HG03135 (cell line): ENCODE measurements around the gene AHDC1.

Experiments used
- ATAC-seq: cut with Tn5 transposase; IDR thresholded peaks from one replicate; pipeline ENCODE4 v1.9.1; 2021; ENCODE audit warnings: mild to moderate bottlenecking, moderate library complexity; ENCODE audit not compliant: unreplicated experiment

Gene AHDC1

GRCh38 chr1:27600498-27601175 lies 3.3 kb downstream of the AHDC1 start:
- no peak for ATAC-seq

DNA sequence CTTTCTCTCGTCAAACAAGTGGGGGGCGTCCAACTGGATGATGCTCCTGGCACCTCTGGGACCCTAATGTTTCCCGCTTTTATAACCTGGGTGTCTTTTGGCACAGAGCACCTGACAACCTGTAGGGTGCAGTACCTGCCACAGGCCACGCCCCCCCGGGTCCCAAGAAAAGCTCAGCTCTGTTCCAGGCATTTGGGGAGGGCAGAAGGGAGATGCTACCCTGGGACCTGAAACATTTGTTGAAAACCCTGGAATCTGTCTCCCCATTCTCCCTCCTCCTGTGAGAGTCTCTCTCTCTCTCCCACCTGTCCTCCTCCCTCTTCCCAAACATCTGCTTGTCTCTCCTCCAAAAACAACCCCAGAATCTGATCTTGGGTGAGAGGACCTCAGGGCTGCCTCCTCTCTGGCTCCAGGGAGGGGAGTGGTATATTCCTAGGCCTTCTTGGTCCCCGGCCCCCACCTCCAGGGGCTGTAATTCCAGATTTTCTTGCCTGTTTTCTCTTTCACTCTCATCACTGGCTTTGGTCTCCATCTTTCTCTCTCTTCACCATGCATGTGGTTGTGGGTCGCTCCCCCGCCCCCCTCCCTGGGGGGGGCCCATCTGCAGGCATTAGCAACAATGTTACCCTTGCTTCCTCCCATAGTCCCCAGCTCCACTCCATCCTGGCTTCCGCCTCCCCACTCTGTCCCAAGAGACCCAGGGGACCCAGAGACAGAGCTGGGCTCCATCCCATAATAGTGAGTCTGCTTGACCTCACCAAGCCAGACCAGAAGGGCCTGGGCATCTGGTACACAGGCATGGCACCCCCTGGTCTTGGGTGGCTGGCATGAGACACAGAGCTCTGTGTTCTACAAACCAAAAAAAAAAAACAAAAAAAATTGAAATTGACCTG lies 4.1 kb downstream of the AHDC1 start:
- no peak for ATAC-seq

DNA sequence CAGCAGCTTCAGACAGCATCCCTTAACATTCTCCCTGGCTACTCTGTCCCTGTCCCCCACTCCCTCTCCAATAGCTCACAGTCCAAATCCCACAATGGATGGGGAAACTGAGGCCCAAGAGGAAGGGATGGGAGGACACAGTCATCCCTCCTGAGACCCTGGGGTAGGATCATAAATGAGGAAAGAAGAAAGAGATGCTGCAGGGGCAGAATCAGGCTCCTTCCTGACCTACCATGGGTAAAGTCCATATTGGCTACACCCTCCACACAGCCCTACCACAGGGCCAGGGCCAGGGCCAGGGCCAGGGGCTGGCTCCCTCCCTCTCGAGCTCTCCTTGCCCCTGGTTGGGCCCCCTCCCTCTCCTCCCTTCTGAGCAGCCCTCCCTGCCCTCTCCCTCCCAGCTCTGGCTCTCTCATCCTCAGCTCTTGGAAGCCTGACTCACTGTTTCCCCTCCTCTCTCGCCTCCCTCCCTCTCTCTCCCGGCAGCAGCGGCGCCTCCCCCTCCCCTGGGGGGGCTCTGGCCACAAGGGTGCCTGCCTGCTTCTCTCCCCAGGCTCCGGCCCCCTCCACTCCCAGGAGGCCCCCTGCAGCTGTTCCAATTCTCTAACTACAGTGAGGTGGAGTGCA lies 4.9 kb downstream of the AHDC1 start:
- ATAC-seq: no peak

- no peak for ATAC-seq
Observed at GRCh38 chr1:27598295-27598687, 5.7 kb downstream of the AHDC1 start.

DNA sequence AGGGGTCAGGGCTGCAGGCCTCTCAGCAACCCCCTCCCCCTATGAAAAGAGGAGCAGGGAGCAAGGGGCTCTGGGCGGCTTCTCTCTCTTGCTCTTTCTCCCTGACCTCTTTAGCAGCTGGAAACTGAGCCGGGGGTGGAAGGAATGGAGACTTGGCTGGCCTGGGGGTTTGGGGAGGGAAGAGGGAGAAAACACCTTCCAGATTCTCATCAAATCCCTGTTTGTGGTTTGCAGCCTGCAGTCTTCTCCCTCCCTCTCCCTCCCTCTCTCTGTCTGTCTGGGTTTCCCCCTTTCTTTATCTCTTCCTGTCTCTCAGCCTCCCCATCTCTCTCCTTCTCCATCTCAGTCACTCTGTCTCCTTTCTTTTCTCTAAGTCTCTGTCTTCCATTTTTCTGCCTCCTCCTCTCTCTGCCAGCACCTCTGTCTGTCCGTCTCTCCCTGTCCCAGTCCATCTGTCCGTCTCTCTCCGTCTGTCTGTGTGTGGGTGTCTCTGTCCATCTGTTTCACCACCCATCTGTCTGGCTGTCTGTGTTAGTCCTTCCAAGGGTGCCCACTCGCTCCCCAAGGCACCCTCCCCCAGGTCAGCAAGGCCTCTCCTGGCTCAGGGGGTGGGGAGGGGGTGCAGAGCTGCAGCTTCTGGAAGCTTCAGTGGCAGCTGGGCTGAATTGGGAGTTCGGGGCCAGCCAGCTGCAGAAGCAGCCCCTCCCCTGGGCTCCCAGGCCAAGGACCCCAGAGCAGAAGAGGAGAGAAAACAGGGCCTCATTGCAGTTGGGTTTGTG lies 6.2 kb downstream of the AHDC1 start:
- ATAC-seq: no peak

DNA sequence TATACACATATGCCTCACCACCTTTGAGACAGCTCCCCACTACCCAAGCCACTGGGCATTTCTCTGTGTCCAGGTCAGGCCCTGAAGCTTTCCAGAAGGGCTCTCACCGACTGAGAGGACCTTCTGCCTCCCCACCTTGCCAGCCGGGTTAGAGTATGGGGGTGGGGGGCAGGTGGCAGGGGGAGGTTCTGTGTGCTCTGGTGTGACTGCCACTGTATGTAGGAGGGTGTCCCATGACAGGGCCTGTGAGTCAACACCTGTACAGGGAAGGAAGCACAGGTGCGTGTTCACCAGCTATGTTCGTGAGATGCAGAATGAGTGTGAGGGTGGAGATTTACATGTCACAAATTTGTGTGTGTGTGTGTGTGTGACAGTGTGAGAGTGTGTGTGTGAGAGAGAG lies 7.0 kb downstream of the AHDC1 start:
- no peak for ATAC-seq

DNA sequence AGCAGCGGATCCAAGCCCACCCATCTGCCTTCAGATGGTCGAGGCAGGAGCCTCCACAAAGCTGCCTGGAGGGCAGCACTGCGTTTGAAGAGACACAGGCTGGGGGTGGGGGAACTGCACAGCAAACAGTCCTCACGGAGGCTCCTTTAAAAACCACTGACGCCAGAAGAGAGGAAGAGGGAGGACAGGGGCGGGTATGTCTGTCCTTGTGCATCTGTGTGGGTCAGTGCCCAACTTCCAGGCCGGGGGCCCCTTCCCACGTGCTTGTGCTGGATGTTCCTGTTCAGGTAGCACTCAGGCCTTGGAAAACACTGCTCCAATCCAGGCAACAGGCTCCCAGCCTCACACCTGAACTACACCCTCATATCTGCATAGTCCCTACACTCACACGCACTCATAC lies 7.7 kb downstream of the AHDC1 start:
- ATAC-seq: no peak

GRCh38 chr1:27595597-27595996 lies 8.3 kb downstream of the AHDC1 start:
- no peak for ATAC-seq

DNA sequence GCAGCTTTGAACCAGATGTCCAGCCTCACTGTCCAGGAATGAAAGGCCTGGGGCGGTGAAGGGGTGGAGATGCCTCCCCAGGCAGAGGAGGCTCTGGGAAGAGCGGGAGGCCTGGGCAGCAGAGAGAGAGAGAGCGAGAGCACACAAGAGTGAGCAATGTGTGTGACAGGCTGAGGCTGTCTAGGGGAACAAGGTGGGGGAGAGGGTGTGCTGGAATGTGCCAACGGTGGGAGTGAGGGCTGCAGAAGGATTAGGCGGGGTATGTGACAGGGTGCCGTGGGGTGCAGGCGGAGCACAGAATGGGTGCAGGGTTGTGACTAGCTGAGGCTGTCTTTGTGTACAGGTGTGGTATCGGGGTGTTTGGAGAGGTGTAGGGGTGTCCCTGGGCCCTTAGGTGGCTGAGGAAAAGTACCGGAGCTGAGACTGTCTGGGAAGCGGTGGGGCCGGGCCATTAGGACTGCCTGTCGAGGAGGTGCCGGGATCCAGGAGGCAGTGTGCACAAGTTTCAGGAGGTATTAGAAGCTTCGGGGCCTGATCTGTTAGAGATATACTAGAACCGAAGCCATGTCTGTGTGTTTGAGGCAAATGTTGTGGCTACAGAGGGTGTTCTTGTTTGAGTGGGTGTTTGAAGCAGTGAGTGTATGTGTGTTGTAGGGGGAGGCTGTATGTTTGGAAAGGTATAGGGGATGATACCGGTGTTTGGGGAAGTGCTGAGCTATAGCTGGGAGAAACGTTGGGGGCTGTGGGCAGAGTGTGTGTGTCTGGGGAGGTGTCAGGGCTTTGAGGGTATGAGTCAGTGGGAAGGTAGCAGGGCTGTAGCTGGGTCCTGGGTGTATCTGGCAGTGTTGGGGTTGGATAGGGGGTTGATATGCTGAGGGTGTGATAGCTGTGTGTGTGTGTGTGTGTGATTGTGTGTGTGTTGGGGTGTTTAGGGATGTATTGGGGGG lies 9.1 kb downstream of the AHDC1 start:
- ATAC-seq: no peak

DNA sequence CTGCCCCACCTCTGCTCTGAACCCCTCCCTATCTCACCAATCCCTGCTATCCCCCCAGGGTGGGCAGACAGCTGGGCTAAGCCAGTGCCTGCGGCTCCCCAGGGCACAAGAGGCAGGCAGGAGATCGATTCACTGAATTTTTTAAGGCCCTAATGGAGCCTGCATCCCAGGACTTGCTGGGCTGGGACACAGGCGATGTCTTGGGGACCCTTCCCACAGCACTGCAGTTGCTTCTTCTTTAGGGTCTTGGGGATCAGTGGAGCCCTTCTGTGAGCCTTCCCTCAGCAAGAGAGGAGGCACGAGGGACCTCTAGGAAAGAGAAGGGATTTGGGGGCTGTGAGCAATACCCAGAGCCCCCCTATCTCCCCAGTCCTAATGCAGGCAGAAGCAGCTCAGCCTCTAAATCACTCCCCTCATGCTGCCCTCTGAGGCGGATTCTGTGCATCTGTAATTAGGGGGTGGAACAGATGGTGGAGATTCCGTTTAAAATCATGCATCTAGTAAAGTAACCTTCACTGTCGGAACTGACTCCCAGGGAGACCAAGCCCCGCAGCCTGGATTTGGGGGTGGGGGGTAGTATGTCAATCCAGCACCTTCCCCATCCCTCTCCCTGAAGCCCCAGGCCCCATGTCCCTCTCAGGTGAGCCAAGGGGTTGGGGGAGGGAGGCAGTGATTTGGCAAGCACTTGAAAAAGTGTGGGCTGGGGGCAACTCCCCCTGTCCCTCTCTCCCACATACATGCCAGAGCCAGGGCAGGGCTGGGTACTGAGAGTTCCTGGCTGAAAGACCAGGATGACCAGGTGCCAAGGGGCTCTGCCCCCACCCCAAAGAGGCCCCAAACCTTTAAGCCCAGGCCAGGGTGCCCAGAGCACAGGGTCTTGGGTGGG lies 10.0 kb downstream of the AHDC1 start:
- no peak for ATAC-seq

DNA sequence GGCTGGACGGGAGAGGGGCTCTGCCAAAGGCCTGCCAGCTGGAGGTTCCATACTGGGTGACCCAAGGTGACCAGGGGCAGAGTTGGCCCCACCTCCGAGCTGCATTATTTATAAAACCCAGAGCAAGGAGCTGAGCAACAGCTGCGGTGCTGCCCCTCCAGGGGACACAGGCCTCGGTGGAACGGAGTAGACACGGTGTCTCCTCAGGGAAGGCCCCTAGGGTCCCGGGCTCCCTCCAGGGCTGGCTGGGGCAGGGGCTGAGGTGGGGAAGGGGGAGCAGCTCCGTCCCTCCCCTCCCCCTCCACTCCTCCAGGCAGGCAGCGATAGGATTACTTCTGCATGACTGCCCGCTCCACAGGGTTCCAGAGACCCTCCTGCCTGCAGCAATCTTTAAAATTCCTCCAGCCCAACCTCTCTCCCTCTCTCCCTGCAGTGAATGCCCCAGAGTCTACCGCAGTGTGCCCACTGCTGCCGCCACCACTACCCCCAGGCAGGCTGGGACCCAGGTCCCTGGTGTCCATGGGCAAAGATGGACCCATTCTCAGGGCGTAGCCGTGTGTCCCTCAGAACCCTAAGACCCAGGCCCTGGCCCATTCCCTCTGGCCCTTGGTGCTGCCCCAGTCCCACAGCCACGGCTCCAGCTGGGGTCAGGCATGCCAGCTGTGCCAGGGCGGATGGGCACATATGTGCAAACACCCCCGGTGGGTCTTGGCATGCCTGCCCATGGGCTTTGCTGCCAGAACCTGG lies 10.8 kb downstream of the AHDC1 start:
- ATAC-seq: no peak

DNA sequence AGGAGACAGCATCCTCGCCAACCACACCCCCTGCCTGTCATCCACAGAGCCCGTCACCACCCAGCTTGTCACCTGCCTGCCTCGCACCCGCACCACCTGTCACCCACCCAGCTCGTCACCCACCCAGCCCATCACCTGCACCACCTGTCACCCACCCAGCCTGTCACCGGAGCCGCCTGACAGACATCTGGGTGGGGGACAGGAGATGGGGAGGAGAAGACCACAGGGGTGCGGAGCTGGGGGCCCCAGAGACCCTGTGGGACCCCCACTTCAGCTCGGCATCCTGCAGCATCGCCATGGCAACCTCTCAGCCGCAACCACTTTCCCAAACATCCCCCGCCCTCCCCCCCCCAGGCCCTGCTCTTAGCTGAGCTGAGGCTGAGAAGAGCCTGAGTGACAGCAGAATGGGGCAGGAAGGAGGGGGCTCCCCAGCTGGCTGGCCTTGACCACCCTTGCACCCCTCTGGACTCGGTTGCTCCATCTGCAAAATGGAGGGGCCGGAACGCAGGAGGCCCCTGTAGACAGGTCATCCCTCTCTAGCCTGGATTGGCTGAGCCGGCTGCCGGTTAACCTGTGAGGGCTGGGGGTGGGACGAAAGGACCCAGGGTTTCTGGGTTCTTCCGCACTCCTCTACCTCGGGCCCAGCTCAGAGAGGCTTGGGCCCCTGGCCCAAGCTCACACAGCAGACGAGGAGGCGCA lies 11.6 kb downstream of the AHDC1 start:
- ATAC-seq: no peak

GRCh38 chr1:27591622-27592021 lies 12.3 kb downstream of the AHDC1 start:
- ATAC-seq: no peak

DNA sequence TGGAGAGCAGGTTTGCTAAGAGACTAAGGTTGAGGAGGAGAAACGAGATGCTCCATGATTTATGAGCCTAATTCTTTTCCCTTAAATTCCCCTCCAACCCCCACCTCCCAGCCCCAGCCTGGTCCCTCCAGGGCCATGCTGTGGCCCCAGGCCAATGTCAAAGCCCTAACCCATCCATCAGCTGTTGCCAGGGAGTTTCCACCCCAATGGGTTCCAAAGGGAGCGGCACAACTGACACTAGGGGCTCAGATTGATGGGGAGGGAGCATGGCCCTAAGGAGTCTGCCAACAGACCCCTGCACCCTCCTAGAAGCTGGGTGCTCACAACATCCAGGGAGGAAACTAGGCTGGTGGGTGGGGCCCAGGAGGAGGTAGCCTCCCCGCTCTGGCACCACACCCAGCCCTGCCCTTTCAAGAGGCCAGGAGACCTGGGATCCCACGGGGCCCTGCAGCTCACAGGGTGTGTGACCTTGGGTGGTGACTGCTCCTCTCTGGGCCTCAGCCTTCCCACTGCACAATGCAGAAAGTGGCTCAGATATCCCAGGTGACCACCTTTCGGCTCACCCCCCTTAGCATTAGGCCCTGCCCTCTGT lies 12.9 kb downstream of the AHDC1 start:
- ATAC-seq: no peak

DNA sequence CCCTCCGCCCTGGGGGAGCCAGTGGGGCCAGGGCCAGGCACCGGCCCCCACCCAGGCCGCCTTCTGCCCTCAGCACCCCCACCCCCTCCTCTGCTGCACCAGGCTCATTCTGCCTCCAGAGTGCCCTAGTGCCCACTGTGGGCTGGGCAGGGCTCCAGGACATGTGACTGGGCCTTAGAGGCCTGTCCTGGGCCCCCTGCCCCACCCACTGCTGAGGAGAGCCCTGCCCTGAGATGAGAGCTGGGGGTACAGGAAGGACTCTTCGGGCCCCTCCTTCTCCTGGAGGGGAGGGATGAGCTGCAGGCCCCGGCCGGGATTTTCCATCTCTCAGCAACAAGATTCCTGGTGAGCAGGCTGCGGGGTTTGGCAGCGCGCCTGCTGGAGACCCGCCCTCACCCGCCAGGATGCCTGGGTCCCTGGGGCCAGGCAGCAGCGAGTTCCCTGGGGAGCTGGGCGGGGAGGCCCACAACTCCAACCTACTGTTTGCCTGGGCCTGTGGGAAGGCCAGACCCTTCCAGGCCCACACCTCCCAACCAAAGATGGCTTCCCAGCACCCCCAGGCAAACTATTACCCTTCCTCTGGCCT lies 14.0 kb downstream of the AHDC1 start:
- ATAC-seq: no peak

DNA sequence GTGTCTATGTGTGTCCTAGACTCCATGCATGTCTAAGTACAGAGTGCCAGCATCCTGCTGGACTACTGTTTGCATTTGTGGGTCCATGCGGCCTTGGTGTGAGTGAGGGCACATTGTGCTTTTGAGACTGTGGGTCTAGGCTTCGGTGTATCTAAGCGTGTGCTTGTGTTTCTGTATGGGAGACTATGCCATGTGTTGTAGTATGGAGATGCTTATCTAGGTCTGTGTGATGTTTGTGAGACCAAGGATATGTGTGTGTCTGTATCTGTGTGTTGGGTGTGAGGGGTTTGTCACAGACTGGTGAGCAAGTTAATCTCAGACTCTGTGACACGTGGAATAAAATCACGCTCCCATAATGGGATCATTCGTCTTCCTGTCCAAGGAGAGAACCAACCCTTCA lies 14.5 kb downstream of the AHDC1 start:
- no peak for ATAC-seq
